GM23338 (cell line): ENCODE results near the gene KCNIP1. TPM values are rescaled to one million over a fixed set of nuclear protein-coding genes. Genes with fewer than 3 reads are reported as not detected.

Source experiments
- ATAC-seq: fragments of 200-7000 bp; cut with Tn5 transposase; 3 replicates; pipeline ENCODE4 v1.9.1; 2020
- DNase-seq: peaks from one replicate; pipeline ENCODE4 v3.0.0-alpha.2; 2015; ENCODE audit warnings: low spot score
- H2AFZ ChIP-seq: fragments of 200-600 bp; sonication (generic); 2 replicates; pipeline ENCODE4 v1.8.0; 2016; ENCODE audit warnings: antibody characterized with exemption, mild to moderate bottlenecking, moderate library complexity
- H3F3A ChIP-seq: fragments of 200-600 bp; sonication (generic); replicated peaks from 2 replicates; pipeline ENCODE4 v1.8.0; 2017; ENCODE audit warnings: antibody characterized with exemption, mixed run types, low read depth
- H3K27ac ChIP-seq: fragments of 200-600 bp; sonication (generic); 2 replicates; pipeline ENCODE4 v1.6.1; 2016; ENCODE audit warnings: low read depth
- H3K27me3 ChIP-seq: fragments of 200-600 bp; sonication (generic); 2 replicates; pipeline ENCODE4 v1.8.0; 2016; ENCODE audit warnings: mild to moderate bottlenecking, mixed run types, moderate library complexity; ENCODE audit not compliant: insufficient read depth
- H3K36me3 ChIP-seq: fragments of 200-600 bp; sonication (generic); 2 replicates; pipeline ENCODE4 v1.8.0; 2016; ENCODE audit warnings: mild to moderate bottlenecking; ENCODE audit not compliant: insufficient read depth
- H3K4me1 ChIP-seq: fragments of 200-600 bp; sonication (generic); 2 replicates; pipeline ENCODE4 v1.8.0; 2016; ENCODE audit warnings: mild to moderate bottlenecking, moderate library complexity; ENCODE audit not compliant: insufficient read depth
- H3K4me2 ChIP-seq: fragments of 200-600 bp; sonication (generic); 2 replicates; pipeline ENCODE4 v1.7.1; 2017; ENCODE audit warnings: mixed run types
- H3K4me3 ChIP-seq: fragments of 200-600 bp; sonication (generic); 2 replicates; pipeline ENCODE4 v1.6.1; 2016; ENCODE audit warnings: mixed run types
- H3K79me2 ChIP-seq: fragments of 200-600 bp; sonication (generic); replicated peaks from 2 replicates; pipeline ENCODE4 v1.8.0; 2017; ENCODE audit warnings: mild to moderate bottlenecking; ENCODE audit not compliant: insufficient read depth
- H3K9me2 ChIP-seq: fragments of 200-600 bp; sonication (generic); 2 replicates; pipeline ENCODE4 v1.8.0; 2017; ENCODE audit not compliant: insufficient read depth
- H4K20me1 ChIP-seq: fragments of 200-600 bp; sonication (generic); replicated peaks from 2 replicates; pipeline ENCODE4 v1.8.0; 2017; ENCODE audit warnings: mild to moderate bottlenecking; ENCODE audit not compliant: insufficient read depth
- H3K27ac Mint-ChIP-seq: 2 replicates; pipeline ENCODE4 v1.8.0; 2020; ENCODE audit warnings: inconsistent platforms, mild to moderate bottlenecking, moderate library complexity, mixed read lengths
- H3K27me3 Mint-ChIP-seq: 3 replicates; pipeline ENCODE4 v1.8.0; 2022; ENCODE audit warnings: low read depth, mild to moderate bottlenecking, moderate library complexity, mixed read lengths, inconsistent platforms; ENCODE audit not compliant: insufficient read depth, poor library complexity
- H3K36me3 Mint-ChIP-seq: 3 replicates; pipeline ENCODE4 v1.8.0; 2021; ENCODE audit warnings: low read depth, mild to moderate bottlenecking, inconsistent platforms, moderate library complexity, mixed read lengths
- H3K4me1 Mint-ChIP-seq: 3 replicates; pipeline ENCODE4 v1.8.0; 2020; ENCODE audit warnings: mild to moderate bottlenecking, inconsistent platforms, mixed read lengths
- H3K4me3 Mint-ChIP-seq: 3 replicates; pipeline ENCODE4 v1.8.0; 2021; ENCODE audit warnings: moderate library complexity, mild to moderate bottlenecking, inconsistent platforms, mixed read lengths
- H3K9me3 Mint-ChIP-seq: 3 replicates; pipeline ENCODE4 v1.8.0; 2020; ENCODE audit warnings: moderate library complexity, mild to moderate bottlenecking, inconsistent platforms, mixed read lengths
- CREB1 ChIP-seq: fragments of 250-450 bp; sonication (Bioruptor Pico); IDR thresholded peaks from 2 replicates; pipeline ENCODE4 v1.5.0; 2020; ENCODE audit warnings: low read depth, mild to moderate bottlenecking, moderate library complexity
- EZH2phosphoT487 ChIP-seq: fragments of 200-600 bp; sonication (generic); IDR thresholded peaks from one replicate; pipeline ENCODE4 v1.8.1; 2018; ENCODE audit warnings: antibody characterized with exemption; ENCODE audit not compliant: unreplicated experiment
- NANOG ChIP-seq: IDR thresholded peaks from 2 replicates; pipeline ENCODE4 v1.6.1; 2016; ENCODE audit warnings: antibody characterized with exemption, borderline replicate concordance
- POLR2AphosphoS5 ChIP-seq: IDR thresholded peaks from 2 replicates; pipeline ENCODE4 v1.6.1; 2016; ENCODE audit warnings: antibody characterized with exemption, low read depth
- STAT1 ChIP-seq: IDR thresholded peaks from one replicate; pipeline ENCODE4 v1.6.1; 2016; ENCODE audit warnings: antibody characterized with exemption; ENCODE audit not compliant: unreplicated experiment
- ZNF114 ChIP-seq: fragments of 250-450 bp; sonication (Bioruptor Pico); IDR thresholded peaks from 2 replicates; pipeline ENCODE4 v1.5.0; 2020; ENCODE audit warnings: mild to moderate bottlenecking, moderate library complexity
- polyA plus RNA-seq: library from polyadenylated mRNA; unstranded; fragments of >200 nt; fragmentation: Nextera tagmentation; extraction: Ambion mirVana; gene quantifications from 2 replicates; pipeline ENCODE4 v1.2.1, GENCODE V29; 2016
- total RNA-seq: library from RNA; depleted of rRNA; stranded (reverse); fragments of >200 nt; shearing (Covaris generic); gene quantifications from 2 replicates; pipeline ENCODE4 v1.2.3, GENCODE V29; 2014
- TF ChIP-seq, protein P1 (sequence below): IDR thresholded peaks from one replicate; pipeline ENCODE4 v1.6.1; 2018; ENCODE audit warnings: antibody characterized with exemption; ENCODE audit not compliant: unreplicated experiment
- TF ChIP-seq, protein P2 (sequence below): fragments of 250-450 bp; sonication (Bioruptor Pico); IDR thresholded peaks from 2 replicates; pipeline ENCODE4 v1.5.0; 2020; ENCODE audit warnings: mild to moderate bottlenecking, moderate library complexity

The KCNIP1 gene
- total and polyA plus RNA-seq, 2 experiments from 2014 or later: 0.31 to 0.87 TPM

- TF ChIP-seq, protein P1, sequence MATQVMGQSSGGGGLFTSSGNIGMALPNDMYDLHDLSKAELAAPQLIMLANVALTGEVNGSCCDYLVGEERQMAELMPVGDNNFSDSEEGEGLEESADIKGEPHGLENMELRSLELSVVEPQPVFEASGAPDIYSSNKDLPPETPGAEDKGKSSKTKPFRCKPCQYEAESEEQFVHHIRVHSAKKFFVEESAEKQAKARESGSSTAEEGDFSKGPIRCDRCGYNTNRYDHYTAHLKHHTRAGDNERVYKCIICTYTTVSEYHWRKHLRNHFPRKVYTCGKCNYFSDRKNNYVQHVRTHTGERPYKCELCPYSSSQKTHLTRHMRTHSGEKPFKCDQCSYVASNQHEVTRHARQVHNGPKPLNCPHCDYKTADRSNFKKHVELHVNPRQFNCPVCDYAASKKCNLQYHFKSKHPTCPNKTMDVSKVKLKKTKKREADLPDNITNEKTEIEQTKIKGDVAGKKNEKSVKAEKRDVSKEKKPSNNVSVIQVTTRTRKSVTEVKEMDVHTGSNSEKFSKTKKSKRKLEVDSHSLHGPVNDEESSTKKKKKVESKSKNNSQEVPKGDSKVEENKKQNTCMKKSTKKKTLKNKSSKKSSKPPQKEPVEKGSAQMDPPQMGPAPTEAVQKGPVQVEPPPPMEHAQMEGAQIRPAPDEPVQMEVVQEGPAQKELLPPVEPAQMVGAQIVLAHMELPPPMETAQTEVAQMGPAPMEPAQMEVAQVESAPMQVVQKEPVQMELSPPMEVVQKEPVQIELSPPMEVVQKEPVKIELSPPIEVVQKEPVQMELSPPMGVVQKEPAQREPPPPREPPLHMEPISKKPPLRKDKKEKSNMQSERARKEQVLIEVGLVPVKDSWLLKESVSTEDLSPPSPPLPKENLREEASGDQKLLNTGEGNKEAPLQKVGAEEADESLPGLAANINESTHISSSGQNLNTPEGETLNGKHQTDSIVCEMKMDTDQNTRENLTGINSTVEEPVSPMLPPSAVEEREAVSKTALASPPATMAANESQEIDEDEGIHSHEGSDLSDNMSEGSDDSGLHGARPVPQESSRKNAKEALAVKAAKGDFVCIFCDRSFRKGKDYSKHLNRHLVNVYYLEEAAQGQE: no peak
- TF ChIP-seq EZH2phosphoT487: no peak
- no peak for TF ChIP-seq NANOG
- no peak for TF ChIP-seq POLR2AphosphoS5
These were observed 81.6 kb downstream of the KCNIP1 start (continued) for GRCh38 chr5:170585273-170585948.

- no peak for DNase-seq
- H3F3A ChIP-seq: no peaks in the 10 kb centered on the region
- H3K9me2 ChIP-seq: no peaks in the 10 kb centered on the region
- no peak overlapping the region for H2AFZ ChIP-seq
- Mint-ChIP-seq H3K4me1 (peaks cover 3% of the 10 kb centered on the region), H3K9me3 (no peaks in the 10 kb centered on the region; the same call in 2 of the 3 replicates), H3K27ac (no peak overlapping the region), H3K4me3 (no peak overlapping the region), H3K27me3 (peaks cover 3% of the 10 kb centered on the region), H3K36me3 (no peaks in the 10 kb centered on the region)
- no peaks in the 10 kb centered on the region for H3K79me2 ChIP-seq
- H3K4me1 ChIP-seq: no peaks in the 10 kb centered on the region
- H3K4me2 ChIP-seq: no peak overlapping the region
- H3K27ac ChIP-seq: no peak overlapping the region
- no peak for TF ChIP-seq NANOG
- TF ChIP-seq, protein P2, sequence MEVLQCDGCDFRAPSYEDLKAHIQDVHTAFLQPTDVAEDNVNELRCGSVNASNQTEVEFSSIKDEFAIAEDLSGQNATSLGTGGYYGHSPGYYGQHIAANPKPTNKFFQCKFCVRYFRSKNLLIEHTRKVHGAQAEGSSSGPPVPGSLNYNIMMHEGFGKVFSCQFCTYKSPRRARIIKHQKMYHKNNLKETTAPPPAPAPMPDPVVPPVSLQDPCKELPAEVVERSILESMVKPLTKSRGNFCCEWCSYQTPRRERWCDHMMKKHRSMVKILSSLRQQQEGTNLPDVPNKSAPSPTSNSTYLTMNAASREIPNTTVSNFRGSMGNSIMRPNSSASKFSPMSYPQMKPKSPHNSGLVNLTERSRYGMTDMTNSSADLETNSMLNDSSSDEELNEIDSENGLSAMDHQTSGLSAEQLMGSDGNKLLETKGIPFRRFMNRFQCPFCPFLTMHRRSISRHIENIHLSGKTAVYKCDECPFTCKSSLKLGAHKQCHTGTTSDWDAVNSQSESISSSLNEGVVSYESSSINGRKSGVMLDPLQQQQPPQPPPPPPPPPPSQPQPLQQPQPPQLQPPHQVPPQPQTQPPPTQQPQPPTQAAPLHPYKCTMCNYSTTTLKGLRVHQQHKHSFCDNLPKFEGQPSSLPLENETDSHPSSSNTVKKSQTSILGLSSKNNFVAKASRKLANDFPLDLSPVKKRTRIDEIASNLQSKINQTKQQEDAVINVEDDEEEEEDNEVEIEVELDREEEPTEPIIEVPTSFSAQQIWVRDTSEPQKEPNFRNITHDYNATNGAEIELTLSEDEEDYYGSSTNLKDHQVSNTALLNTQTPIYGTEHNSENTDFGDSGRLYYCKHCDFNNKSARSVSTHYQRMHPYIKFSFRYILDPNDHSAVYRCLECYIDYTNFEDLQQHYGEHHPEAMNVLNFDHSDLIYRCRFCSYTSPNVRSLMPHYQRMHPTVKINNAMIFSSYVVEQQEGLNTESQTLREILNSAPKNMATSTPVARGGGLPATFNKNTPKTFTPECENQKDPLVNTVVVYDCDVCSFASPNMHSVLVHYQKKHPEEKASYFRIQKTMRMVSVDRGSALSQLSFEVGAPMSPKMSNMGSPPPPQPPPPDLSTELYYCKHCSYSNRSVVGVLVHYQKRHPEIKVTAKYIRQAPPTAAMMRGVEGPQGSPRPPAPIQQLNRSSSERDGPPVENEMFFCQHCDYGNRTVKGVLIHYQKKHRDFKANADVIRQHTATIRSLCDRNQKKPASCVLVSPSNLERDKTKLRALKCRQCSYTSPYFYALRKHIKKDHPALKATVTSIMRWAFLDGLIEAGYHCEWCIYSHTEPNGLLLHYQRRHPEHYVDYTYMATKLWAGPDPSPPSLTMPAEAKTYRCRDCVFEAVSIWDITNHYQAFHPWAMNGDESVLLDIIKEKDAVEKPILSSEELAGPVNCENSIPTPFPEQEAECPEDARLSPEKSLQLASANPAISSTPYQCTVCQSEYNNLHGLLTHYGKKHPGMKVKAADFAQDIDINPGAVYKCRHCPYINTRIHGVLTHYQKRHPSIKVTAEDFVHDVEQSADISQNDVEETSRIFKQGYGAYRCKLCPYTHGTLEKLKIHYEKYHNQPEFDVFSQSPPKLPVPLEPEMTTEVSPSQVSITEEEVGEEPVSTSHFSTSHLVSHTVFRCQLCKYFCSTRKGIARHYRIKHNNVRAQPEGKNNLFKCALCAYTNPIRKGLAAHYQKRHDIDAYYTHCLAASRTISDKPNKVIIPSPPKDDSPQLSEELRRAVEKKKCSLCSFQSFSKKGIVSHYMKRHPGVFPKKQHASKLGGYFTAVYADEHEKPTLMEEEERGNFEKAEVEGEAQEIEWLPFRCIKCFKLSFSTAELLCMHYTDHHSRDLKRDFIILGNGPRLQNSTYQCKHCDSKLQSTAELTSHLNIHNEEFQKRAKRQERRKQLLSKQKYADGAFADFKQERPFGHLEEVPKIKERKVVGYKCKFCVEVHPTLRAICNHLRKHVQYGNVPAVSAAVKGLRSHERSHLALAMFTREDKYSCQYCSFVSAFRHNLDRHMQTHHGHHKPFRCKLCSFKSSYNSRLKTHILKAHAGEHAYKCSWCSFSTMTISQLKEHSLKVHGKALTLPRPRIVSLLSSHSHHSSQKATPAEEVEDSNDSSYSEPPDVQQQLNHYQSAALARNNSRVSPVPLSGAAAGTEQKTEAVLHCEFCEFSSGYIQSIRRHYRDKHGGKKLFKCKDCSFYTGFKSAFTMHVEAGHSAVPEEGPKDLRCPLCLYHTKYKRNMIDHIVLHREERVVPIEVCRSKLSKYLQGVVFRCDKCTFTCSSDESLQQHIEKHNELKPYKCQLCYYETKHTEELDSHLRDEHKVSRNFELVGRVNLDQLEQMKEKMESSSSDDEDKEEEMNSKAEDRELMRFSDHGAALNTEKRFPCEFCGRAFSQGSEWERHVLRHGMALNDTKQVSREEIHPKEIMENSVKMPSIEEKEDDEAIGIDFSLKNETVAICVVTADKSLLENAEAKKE (CRISPR knock-in tag): no peak
- TF ChIP-seq STAT1: no peak
- no peak for TF ChIP-seq EZH2phosphoT487
- TF ChIP-seq ZNF114: no peak
- TF ChIP-seq CREB1 (CRISPR knock-in tag): no peak
- TF ChIP-seq, protein P1: no peak
- H3K27me3 ChIP-seq: no peaks in the 10 kb centered on the region
- H4K20me1 ChIP-seq: no peaks in the 10 kb centered on the region
- H3K36me3 ChIP-seq: no peaks in the 10 kb centered on the region
- H3K4me3 ChIP-seq: no peak overlapping the region
- no peak for ATAC-seq
These were observed 84.0 kb downstream of the KCNIP1 start for GRCh38 chr5:170587808-170588207.
